Activated CD4-positive, CD25-positive, alpha-beta regulatory T cell treated with anti-CD3 and anti-CD28 coated beads, Interleukin-2, amount 50 U/mL, for 72 hours (primary cell): ENCODE measurements around the gene PCNX1.
"Not testable (repeated sequence)": the region's sequence is repeated elsewhere in the genome, so short reads cannot be mapped to it uniquely, and the experiment has no call there.

Experiments
- DNase-seq: peaks from one replicate; pipeline ENCODE4 v3.0.0; 2021

PCNX1 gene

DNA sequence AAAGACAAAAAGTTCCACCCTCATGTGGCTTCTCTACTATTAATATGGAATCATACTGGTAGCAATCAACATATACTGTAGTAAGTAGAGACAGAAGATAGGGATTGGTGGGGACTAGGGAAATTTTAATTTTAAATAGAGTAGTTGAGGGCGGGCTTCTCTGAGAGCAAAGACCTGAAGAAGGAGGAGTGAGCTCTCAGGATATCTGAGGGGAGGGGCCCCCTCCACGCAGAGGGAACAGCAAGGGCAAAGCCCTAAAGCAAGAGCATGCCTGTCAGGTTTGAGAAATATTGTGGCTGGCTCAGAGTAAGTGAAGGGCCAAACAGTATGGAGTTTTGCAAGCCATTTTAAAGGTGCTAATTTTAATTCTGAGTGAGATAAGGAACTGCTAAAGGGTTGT lies 64.3 kb downstream of the PCNX1 start:
- no peak for DNase-seq

DNA sequence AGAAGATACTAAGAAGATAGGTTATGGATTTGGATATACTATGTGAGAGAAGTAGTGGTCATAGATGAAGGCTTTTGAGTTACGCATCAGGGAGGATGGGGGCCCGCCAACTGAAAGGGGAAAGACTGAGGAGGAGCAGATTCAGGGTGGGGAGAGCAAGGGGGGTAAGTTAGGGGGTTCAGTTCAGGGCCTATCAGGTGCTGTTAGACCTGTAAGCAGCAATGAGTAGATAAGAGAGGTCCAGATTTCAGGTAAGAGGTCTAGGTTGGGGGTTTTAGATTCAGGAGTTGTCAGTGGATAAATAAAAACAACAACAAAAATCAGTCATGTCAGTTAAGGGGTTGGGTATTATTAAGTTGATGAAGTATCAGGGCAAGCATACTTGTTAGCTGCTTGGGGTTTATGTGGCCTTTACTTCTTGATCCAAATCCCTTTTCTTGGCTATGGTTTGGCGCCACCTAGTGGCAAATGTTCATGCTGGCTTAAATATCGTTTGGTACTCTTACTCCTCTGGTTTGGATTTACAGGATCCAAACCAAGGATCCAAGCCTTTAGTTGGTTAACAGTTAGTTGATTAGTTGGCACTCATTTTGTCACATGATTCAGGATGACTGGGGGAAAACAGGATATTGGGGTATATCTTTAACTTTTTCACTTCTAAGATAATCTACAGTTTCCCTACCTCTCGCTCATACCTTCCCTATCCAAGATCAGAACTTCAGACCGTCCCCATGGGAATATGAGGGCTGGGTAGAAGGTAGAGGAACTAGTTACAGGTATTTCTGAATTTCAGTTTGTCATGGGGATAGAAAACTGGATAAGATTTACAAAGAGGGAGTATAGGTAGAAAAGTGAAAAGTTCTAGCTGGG lies 65.1 kb downstream of the PCNX1 start:
- peak; percentile 80 for DNase-seq

- no peak for DNase-seq
These were observed 69.3 kb downstream of the PCNX1 start for GRCh38 chr14:70976591-70976990.

DNA sequence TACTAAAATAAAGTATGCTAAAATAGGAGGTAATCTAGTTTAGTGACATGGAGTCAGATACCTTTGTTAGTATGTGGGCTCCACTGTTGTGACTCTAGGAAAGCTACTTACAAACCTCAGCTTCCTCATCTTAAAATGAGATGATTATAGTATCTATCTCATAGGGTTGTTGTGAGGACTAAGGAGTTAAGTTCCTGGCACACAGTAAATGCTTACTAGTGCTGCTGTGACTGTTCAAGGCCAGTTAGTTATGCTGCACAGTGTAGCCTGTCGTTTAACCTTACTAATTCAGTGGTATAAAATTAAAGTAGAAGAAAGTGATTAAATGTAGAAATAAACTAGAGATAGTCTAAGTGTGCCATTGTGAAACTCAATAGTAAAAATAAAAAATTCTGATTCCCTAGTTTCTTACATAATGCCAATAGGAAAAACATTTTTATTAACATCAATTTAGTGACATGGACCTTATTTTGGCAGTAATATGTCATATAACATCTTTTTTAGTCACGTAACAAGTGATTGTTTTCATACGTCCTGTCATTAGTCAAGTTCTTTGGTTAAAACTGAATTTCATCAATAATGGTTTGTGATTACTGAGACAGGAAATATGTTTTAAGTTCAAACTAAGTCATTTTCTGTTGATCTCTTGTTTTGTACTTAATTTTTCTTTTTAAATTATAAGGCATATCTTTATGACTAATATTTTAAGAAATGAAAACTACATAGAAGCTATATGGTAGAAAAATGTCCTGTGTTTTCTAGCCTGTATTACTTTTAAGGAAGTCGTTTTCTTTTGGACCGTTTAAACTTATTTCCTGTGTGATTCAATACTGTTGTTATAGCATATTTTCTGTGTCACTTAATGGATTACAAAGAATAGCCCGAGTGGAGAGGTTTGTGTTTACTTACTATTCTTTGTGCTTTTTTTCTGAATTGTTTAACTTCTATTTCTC lies 74.0 kb downstream of the PCNX1 start:
- DNase-seq: no peak

DNA sequence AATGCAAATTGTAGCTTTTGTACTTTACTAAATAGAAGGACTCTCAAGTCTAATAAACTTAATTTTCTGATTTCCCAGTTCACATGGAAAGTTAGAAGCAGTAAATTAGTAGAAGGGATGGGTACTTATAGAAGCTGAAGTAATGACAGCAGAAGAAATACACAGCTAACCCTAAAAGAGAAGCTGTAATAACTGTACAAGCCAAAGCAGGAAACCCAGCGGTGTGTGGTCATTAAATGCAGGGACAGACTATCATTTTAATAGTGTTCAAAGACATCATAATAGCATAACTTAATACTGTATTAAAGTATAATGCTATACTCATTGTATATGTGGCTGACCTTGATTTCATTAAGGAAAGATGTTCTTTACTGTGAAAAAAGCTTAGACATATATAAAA lies 74.9 kb downstream of the PCNX1 start:
- no peak for DNase-seq

GRCh38 chr14:70987041-70987440 lies 79.8 kb downstream of the PCNX1 start:
- DNase-seq: no peak

GRCh38 chr14:70988452-70988851 lies 81.2 kb downstream of the PCNX1 start:
- DNase-seq: no peak

DNA sequence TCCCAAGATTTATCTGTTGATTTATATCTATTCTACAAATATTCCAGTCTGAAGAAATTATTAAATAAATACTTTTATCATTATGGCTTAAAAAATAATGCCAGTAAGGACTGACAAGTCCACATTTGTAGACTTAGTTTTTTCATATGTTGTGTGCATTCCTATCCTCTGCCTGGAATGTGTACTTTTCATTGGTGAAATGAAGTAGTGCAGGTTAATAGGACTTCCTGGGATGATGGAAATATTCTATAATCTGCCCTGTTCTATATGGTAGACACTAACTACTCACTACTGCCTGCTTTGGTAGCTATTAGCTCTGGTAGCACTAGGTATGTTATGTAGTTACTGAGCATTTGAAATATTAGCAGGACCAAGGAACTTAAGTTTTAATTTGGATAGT lies 86.7 kb downstream of the PCNX1 start:
- DNase-seq: no peak

- DNase-seq: no peak
These were observed 88.0 kb downstream of the PCNX1 start for GRCh38 chr14:70995211-70995610.

DNA sequence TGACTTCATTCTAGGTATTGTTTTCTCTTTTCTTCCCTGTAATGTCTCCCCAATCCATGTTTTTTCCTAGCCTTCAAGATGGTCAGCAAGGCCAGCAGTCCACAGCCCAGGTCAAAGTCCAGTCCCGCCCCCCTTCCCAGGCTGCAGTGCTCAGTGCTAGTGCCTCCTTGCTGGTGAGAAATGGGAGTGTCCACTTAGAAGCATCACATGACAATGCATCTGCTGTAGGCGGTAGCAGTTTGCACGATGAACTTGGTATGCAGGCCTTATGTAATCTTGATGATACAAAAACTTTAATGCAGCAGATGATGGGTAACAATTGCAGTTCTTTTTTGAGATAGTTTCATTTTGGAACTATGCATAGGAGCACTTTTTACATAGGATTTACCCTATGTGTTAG lies 88.4 kb downstream of the PCNX1 start:
- no peak for DNase-seq

GRCh38 chr14:70999117-70999516 lies 91.9 kb downstream of the PCNX1 start:
- no peak for DNase-seq

DNA sequence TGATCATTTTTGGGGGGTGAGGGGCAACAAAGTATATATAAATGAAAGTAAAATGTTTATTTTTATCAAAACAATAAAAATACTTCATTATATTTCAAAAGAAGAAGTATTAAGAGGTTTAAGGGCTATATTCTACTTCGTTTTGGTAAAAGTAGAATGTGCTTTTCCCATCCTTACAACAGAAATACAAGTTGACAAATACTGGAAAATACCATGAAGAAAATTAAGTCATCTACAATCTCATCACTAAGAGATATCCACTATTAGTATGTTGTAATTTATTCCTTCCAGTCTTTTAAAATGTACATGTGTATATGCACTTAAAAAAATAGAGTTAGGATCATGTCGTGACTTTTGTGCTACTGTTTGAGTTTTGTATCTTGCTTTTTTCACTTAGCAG lies 92.8 kb downstream of the PCNX1 start:
- DNase-seq: no peak

DNA sequence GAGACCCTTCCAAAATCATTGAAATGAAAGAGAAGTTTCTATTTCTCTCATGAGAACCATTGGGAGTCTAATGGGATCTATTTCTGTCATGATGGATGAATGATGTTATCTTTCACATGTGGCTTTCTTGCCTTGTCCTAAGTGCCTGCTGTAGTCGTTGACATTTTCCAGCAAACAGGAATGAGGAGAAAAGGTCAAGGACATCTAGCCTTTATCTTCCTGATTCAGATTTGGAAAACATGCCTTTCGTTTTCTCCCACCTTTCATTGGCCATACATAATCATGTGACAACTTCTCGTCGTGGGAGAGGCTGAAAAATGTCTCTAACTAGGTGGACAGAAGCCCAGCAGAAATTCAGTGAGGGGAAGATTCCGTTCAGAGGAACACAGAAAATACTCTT lies 94.5 kb downstream of the PCNX1 start:
- DNase-seq: no peak

- DNase-seq: no peak
These were observed 95.9 kb downstream of the PCNX1 start for GRCh38 chr14:71003156-71003555.

- no peak for DNase-seq
These were observed 97.2 kb downstream of the PCNX1 start for GRCh38 chr14:71004481-71004880.

DNA sequence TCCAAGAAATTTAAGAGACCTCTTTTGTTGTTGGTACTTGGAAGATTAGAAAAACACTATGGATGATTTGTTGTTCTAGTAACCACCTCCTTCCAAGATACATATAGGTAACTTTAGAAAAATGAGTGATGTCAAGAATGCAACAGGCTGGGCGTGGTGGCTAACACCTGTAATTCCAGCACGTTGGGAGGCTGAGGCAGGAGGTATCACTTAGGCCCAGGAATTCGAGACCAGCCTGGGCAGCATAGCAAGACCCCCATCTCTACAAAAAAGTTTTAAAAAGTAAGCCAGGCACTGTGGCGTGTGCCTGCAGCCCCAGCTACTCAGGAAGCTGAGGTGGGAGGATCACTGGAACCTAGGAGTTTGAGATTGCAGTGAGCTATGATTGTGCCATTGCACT lies 97.8 kb downstream of the PCNX1 start:
- DNase-seq: no peak

GRCh38 chr14:71006200-71006563 lies 98.9 kb downstream of the PCNX1 start:
- DNase-seq: no peak

DNA sequence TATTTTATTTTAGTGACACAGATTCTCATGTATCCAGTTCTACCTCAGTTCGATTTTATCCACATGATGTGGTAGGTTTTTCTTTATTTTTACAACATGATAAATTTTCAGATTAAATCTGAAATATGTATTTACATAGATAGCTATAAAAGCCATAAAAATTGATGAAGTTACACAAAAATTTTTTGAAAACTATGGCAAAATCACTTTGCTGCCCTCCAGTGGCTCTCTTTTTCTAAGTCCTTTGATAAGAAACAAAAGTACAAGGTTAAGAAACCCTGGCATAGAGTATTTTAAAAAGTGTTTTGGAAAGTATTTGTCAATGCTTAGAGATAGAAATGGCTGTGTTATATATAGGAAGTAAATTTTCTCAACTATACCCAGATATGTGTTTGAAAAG lies 104.2 kb downstream of the PCNX1 start:
- DNase-seq: no peak

GRCh38 chr14:71012888-71013287 lies 105.6 kb downstream of the PCNX1 start:
- DNase-seq: no peak

DNA sequence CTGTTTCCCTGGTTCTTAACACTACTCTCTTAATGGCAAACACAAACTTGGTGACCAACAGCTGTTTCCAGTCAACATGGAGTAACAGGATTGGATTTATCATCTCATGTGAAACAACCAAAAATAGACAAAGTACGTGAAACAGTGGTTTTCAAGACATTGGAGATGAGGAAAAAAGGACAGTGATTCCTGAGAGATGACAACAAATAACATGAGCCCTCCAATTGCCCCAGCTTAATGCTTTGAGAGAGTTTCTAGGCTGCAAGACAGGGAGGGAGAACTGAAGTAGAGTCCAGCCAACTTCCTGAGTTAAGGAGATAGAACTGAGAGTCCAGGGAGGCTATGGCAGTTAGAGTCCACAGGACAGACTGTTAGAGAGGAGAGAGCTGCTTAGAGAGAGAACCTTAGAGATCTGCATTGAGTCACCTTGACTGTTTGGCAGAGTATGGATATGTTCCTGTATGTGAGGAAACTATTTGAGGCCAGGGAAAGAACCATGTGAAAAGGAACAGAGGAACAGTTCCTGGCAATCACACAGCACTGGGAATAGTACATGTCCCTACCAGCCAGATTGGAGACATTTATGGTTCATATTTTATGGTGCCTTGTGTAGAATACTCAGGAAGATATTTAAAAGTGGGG lies 106.4 kb downstream of the PCNX1 start:
- DNase-seq: no peak

GRCh38 chr14:71019917-71020316 lies 112.7 kb downstream of the PCNX1 start:
- not testable (repeated sequence) for DNase-seq

DNA sequence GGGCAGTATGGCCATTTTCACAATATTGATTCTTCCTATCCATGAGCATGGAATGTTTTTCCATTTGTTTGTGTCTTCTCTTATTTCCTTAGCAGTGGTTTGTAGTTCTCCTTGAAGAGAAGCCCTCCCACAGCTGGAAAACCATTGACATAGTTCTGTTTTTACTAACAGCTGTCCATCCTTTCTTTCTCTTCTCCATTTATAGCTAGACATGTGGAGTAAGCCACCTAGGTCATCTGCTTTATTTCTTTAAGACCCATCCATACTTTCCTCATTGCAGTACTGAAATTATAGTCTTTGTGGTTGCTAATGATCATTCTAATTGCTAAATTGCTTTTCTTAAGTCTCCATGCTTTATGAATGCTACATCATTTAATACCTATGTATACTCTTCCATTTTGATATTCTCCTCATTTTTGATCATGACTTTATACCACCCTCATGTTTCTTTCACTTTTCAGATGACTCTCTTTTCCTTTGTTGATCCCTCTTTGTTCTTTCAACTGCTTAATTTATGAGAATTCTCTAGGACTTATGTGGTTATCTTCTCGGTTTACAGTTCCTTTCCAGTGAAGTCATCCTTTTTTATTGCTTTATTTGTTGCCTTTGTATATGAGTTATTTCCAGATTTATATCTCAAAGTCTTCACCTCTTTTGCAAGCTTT lies 114.2 kb downstream of the PCNX1 start:
- no peak for DNase-seq
